Measurements from ENCODE around the gene F13B.
"Not testable (repeated sequence)": the region's sequence is repeated elsewhere in the genome, so short reads cannot be mapped to it uniquely, and the experiment has no call there.

F13B gene, protein sequence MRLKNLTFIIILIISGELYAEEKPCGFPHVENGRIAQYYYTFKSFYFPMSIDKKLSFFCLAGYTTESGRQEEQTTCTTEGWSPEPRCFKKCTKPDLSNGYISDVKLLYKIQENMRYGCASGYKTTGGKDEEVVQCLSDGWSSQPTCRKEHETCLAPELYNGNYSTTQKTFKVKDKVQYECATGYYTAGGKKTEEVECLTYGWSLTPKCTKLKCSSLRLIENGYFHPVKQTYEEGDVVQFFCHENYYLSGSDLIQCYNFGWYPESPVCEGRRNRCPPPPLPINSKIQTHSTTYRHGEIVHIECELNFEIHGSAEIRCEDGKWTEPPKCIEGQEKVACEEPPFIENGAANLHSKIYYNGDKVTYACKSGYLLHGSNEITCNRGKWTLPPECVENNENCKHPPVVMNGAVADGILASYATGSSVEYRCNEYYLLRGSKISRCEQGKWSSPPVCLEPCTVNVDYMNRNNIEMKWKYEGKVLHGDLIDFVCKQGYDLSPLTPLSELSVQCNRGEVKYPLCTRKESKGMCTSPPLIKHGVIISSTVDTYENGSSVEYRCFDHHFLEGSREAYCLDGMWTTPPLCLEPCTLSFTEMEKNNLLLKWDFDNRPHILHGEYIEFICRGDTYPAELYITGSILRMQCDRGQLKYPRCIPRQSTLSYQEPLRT
- 0 to 0.16 (median 0) reads per million in 18 experiments for total RNA-seq

DNA sequence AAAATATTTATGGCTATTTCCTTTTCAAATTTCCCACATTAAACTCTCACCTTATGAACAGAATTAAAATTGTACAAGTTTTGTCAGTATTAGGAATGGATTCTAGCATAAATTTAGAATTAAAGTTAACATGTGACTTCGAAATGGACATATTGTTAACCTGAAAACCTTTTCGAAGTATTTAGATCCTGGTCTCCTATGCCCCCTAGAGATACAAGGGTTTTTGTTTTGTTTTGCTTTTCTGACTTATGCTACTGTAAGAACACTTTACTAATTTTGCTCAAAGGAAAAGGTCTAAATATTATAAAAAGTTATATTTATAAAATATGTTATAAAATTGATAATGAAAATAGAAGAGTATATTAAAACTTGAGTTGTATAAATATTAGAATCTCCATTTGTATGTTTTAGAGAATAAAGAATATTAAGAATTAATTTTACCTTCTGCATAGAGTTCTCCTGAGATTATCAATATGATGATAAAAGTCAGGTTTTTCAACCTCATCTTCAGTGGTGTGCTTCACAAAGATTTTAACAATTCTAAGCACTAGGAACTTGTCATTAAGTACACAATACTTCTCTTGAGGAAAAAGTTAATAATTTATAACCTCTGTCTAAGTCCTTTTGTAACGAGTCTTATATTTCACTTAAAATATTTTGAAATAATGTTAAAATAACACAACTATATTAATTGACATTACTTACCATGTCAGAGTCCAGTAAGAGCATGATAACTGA lies at the start of gene F13B:
Gene F13B, minus strand, starts transcription at position 542 of the 738 bp plus-strand sequence. Its CDS starts 37 bp downstream, at position 505.
- DNase-seq: no peak

DNA sequence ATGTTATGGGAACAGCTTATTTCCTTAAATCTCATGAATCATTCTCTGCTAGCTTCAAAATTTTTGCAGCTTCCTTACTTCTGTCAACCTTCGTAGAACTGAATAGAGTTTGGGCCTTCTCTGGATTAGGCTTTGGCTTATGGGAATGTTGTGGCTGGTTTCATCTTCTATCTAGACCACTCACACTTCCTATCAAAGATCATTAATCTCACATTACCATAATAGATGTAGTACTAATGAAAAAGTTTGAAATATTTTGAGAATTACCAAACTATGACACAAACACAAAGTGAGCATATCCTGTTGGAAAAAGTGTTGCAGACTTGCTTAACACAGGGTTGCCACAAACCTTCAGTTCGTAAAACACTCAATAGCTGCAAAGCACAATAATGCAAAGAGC lies 49.1 kb upstream of the F13B start:
- DNase-seq: no peak

DNA sequence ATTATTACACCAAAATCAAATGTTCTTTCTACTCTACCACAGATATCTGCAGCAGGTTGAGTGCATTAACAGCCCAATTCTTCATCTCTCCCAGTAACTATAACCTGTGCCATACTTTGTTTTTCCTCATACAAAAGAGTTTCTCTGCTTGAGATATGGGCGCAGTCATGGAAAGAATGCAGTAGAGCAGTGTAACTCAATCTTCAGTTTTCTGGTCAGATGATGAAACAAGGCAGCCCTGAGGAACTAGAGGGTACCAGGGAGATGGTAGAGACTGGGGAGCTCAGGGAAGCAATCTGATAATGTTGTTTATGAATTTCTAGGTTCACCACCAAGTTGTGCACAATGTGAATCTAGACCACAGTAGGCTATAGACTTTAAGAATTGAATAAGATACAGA lies 39.8 kb upstream of the F13B start:
- DNase-seq: no peak

DNA sequence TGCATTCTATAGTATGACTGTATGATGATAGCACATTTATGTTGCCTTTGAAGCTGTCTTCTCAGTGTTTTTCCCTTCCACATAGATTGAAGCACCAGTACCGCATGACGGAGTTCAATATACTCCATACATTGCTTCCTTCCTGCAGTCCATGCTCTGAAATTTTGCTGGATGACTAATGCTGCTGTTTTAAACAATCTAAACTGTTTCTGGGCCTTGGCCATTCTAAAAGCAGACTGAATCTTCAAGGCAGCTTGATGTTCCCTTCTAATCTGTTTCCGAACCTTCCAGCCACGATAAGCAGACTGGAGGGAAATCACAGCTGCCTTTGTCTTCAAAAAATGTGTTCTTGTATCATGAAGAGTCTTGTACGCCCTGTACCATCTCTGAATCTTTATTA lies 36.2 kb upstream of the F13B start:
- no peak for DNase-seq

DNA sequence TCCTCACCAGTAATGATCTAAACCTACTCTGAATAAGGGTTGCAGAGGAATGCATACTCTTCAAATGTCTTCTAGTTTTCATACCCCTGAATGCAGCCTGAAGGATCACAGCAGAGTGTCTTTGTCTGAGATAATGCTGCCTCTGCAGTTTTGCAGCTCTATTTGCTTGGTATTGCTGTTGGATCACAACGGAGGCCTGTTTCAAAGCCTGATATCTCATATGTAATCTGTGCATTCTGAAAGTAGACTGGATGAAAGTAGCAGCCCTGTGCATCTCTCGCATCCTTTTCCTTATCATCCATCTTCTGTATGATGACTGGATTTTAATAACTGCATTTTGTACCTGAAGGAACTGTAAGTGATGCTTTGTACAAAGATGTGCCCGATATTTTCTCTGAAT lies 34.9 kb upstream of the F13B start:
- DNase-seq: no peak

DNA sequence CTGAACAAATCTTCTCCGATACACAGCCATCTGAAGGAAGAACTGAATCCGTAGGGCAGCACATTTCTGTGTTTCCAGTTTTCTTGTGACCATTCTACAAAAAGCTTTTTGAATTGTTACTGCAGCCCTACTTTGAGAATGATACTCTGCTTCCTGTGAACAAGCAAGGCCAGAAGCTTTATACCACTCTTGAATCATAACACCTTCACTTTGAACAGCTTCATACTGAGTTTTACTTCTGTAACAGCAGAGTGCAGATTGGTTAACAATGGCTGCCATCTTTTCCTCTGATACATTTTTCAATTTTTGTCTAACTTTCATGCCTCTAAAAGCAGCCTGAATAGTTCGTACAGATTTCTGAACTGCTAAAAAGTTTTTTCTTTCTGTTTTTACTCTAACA lies 33.6 kb upstream of the F13B start:
- no peak for DNase-seq

DNA sequence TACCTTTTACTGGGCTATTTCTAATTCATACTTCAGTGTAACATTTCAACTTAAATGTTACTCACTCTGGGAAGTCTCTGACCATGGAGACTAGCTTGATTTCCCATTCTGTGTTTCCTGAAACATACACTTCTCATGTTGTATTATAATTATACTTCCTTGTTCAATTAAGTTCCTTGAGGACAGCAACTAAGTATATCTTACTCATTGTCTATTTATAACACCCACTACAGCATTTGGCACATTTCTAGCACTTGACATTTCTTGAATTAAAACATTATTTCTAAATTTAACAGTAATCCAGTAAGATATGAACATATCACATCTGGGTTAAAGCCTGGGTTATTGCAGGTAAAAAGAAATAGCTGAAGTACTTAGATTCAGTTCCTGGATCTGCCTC lies 32.4 kb upstream of the F13B start:
- DNase-seq: no peak

DNA sequence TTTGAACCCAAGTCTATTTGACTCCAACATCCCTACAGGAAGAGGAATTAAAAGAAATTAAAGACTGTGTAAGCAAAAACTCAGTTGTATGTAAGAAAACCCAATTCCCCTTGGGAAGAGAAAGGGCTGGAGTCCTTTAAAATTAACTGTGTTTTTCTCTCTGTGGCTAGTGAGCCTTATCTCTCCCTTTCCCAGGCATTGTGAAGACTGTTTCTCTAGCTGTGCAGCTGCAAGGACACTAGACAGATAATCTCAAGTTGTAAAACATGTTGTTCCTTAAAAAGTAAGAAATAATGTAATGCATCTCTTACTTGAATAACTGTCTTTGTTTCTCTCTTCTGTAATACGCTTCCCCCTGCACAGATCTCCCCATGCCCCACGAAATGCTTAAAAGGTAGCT lies 29.9 kb upstream of the F13B start:
- not testable (repeated sequence) for DNase-seq

DNA sequence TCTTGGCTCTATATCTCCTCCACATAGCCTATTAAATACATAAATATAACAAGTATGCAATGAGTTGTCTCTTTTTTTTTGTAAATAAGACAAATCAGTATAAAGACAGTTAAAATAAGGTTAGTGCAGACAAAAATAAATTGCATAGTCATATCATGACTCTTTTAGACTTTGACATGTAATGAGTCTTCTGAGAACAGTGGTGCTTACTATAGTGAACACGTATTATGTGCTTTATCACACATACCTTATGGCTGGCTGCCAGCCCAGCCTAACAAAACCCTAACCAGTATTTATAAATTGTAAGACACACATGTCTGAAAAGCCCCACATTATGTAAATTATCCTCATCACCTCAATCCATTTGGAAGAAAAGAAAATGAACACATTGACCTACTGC lies 29.1 kb upstream of the F13B start:
- DNase-seq: no peak

DNA sequence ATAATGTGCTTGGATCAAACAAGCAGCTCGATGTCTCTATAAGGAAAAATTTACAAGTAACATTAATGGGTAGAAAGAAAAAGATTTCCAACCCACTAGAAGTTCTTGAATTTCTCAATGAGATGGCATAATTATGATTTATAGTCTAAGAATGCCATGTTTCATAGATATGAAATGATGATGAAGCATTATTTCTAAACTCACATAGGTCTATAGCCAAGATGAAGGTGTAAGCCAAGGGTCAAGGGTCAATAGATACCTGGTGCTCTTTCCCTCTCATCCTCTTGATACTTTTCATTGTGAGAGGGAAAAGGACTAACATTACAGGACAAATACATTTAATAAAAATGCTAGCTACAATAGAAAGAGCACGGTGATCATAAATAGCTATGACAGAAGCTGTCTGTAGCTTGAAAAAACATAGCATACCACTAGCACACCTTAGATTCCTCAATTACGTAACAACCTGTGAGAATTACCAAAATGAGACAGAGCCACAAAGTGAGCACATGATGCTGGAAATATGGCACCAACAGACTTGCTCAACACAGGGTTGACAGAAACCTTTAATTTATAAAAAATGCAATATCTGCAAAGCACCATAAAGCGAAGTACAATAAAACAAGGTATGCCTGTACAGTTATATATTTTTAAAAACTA lies 26.3 kb upstream of the F13B start:
- DNase-seq: no peak

DNA sequence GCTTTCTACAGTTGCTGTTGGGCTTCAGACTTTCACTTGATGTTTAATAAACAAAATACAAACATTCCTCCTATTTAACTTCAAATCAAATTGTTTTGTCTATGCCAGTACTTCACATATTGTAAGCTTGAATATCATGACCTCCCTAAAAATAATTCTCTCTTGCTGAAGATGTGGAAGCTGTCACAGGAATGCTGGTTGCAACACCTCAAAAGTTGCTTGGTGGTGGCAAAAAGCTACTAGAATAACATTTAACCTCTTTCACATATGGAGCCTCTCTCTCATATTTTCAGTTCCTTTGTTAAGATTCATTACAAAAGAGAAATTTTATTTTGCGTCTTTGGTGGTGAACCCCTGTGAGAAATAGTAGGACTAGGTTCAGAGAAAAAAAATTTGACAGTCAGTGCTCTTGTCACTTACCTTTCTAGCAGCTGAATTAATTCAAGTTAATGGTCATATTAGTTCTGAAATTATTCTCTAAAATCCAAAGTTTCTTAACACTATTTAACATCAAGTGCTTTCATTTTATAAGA lies 25.5 kb upstream of the F13B start:
- DNase-seq: no peak

DNA sequence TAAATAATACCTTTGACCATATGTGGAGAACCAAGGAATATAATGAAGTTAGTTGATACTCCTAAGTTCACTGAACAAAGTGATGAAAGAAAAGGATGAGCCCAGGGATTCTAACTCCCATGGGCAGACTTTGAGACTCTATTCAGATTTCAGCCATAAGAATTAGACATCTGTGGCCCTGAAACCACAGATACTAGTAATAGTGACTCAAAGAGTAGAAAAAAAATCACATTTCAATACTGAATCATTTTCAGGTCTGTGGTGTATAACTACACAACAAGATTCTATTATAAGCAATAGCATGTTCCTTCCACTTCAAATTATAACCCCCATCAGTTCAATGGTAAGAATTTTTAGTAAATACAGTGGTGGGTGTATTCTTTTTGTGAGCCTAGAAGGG lies 16.4 kb upstream of the F13B start:
- DNase-seq: no peak

DNA sequence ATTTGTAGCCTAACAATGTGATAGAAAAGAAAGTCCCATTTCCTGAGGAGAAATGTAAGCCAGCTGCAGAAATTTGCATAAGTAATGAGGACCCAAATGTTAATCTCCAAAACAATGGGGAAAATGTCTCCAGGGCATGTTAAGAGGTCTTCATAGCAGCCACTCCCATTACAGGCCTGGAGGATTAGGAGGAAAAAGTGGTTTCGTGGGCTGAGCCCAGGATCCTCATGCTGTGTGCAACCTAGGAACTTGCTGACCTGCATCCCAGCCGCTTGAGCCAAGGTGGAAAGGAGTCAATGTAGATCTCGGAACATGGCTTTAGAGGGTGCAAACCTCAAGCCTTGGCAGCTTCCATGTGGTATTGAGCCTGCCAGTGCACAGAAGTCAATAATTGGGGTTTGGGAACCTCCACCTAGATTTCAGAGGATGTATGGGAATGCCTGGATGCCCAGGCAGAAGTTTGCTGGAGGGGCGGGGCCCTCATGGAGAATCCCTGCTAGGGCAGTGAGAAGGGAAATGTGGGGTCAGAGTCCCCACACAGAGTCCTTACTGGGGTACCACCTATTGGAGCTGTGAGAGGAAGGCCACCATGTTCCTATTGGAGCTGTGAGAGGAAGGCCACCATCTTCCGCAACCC lies 14.2 kb upstream of the F13B start:
- DNase-seq: no peak

DNA sequence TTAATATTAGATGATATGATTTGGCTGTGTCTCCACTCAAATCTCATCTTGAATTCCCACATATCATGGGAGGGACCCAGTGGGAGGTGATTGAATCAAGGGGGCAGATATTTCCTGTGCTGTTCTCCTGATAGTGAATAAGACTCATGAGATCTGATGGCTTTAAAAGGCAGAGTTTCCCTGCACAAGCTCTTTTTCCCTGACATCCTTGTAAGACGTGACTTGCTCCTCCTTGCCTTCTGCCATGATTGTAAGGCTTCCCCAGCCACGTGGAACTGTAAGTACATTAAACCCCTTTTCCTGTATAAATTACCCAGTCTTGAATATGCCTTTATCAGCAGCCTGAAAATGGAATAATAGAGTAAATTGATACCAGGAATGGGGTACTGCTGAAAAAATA lies 13.3 kb upstream of the F13B start:
- DNase-seq: no peak

DNA sequence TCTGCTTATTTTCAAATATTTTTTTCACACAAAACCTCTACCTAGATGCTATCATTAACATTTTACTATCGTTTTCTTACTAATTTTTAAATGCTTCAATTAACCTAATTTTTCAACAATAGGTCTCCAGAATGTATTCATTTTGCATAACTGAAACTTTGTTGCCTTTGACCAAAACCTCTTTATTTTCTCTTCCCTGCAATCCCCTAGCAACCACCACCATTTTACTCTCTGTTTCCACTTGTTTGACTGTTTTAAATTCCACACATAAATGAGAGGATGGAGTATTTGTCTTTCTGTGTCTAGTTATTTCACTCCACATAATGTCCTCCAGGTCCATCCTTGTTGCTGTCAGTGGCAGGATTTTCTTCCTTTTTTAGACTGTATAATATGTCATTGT lies 9.5 kb upstream of the F13B start:
- no peak for DNase-seq

DNA sequence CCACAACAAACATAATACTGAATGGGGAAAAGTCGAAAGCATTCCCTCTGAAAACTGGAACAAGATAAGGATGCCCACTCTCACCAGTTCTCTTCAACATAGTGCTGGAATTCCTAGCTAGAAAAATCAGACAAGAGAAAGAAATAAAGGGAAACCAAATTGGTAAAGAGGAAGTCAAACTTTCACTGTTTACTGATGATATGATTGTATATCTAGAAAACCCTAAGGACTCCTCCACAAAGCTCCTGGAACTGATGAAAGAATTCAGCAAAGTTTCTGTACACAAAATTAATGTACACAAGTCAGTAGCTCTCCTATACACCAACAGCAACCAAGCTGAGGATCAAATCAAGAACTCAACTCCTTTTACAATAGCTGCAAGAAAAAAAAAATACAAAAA lies 6.9 kb upstream of the F13B start:
- no peak for DNase-seq

DNA sequence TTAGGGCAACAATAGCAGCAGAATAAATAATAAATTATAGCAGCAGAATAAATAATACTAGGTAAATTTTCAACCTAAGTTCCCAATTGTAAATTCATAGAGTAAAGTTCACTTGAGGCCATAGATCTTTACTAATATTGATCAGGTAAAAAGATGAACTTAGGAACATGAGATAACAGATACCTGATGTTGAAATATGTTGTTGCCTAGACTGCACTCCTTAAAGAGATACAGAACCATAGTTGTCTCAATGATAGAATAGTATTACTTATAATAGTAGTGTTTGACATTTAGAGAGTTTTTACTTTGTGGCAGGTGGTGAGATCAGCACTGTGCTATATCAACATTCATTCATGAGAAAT lies 378 bp upstream of the F13B start:
- no peak for DNase-seq

DNA sequence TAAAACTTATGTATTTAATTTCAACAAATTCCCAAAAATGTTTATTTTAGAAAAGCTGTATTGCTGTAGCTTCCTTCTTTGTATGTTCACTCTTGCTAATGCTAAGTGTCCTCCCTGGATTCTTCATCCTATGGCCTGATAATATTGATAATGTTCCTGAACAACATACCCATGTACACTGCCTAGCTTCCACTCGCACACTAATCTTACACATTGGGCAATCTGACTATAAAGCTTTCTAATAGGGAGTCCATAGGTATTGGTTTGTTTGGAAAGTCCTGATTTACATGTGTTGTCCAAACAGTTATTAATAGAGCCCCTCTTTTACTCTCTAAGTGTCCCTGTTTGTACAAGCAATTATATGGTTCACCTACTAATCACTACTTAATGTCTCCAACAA lies 783 bp downstream of the F13B start:
- no peak for DNase-seq

DNA sequence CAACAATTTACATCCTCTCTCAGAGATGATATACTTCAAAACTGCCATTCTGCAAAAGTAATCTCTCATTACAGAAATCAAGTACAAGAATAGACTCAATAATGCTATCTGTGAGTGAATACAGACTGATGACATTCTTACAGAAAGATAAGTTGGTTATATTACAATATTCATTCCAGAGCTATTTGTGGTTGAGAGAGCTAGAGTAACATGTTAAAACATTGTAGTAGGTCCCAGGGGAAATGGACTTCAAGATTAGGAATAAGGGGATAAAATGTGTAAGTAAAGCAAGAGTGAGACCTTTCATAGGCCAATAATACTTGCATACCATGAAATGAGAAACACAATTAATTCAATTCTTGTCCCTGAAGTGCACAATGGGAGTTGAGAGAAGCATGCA lies 1.5 kb downstream of the F13B start:
- no peak for DNase-seq

DNA sequence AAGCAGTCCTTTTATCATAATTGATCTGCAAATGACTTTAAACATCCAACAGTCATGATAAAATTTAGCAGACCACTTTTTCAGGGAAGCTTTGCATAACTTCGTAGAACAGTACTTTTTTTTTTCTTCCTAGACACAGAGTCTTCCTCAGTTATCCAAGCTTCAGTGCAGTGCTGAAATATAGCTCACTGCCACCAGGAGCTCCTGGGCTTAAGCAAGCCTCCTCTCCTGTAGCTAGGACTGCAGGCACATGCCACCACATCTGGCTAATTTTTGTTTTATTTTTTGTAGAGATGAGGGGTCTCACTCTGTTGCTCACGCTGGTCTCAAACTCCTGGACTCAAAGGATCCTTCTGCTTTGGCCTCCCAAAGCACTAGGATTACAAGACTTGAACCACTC lies 3.8 kb downstream of the F13B start:
- no peak for DNase-seq

DNA sequence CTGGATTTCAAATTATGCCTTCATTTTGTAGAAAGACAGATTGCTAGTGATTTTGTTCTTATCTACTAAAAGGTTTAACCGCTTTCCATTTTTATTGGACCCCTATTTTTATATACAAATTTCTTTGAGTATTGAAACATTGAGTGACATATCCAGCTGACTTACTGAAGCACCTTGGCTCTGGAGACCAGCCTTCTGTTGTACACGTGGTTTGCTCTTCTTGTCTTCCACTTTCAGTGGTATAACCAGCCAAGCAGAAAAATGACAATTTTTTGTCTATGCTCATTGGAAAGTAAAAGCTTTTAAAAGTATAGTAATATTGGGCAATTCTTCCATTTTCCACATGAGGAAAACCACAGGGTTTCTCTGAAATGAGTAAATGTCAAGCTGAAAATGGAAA lies 4.4 kb downstream of the F13B start:
- no peak for DNase-seq

DNA sequence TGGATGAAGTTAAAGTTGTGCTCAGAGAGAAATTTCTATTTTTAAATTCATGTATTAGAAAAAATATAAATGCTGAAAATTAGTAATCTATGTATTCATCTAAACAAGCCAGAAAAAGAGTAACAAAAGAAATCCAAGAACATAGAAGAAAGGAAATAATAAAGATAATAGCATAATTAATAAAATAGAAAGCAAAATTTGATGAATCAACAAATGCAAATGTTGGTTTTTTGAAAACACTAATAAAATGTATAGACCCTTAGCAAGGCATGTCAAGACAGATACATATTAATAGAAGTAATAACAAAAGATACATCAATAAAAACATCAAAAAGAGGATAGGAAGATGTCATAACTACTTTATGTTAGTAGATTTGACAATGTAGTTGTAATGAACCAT lies 18.0 kb downstream of the F13B start:
- DNase-seq: no peak

Data from inflammatory macrophage (primary cell).